CD14-positive monocyte (primary cell): Measurements from ENCODE around the gene GRIK4. TPM values are rescaled to one million over a fixed set of nuclear protein-coding genes. Genes with fewer than 3 reads are reported as not detected.

Experiments used
- DNase-seq, 3 donors: peaks; one replicate each; pipeline ENCODE4 v3.0.0-alpha.2; 2011 to 2022
- H2AFZ ChIP-seq: 2 replicates; pipeline ENCODE4 v1.6.0; 2012; ENCODE audit warnings: mild to moderate bottlenecking, low read depth, low read length, inconsistent platforms; ENCODE audit not compliant: insufficient read depth, poor library complexity, severe bottlenecking
- H3K27ac ChIP-seq, 2 donors: 1 replicate in 1 of 2; 2 replicates in 1 of 2; pipeline ENCODE4 v1.5.1; 2012 to 2013; ENCODE audit warnings: low read length in 2 of 2, control low read depth in 1 of 2, inconsistent platforms in 1 of 2, low read depth in 1 of 2, mild to moderate bottlenecking in 1 of 2
- H3K27me3 ChIP-seq, 2 donors: one replicate each; pipeline versions ENCODE4 v1.6.0 to v1.6.1; 2011 to 2013; ENCODE audit warnings: low read length in 2 of 2; ENCODE audit not compliant: control insufficient read depth in 2 of 2, insufficient read depth in 2 of 2
- H3K36me3 ChIP-seq, 2 donors: replicated peaks in 1 of 2; 1 replicate in 1 of 2; 2 replicates in 1 of 2; pipeline versions ENCODE4 v1.5.1 to v1.6.1; 2012 to 2013; ENCODE audit warnings: low read length in 2 of 2, control low read depth in 1 of 2, inconsistent platforms in 1 of 2, mild to moderate bottlenecking in 1 of 2; ENCODE audit not compliant: insufficient read depth in 2 of 2, control insufficient read depth in 1 of 2
- H3K4me1 ChIP-seq, 2 donors: 1 replicate in 1 of 2; 2 replicates in 1 of 2; pipeline versions ENCODE4 v1.5.1 to v1.6.1; 2012 to 2013; ENCODE audit warnings: low read length in 2 of 2, control low read depth in 1 of 2, inconsistent platforms in 1 of 2, mild to moderate bottlenecking in 1 of 2, moderate library complexity in 1 of 2; ENCODE audit not compliant: insufficient read depth in 2 of 2, control insufficient read depth in 1 of 2
- H3K4me2 ChIP-seq: replicated peaks from 2 replicates; pipeline ENCODE3; 2012; ENCODE audit warnings: low read length, moderate library complexity, mild to moderate bottlenecking; ENCODE audit not compliant: poor library complexity, severe bottlenecking; ENCODE audit errors: extremely low read depth
- H3K4me3 ChIP-seq, 3 experiments: fragments of 200-600 bp in 1 of 3; sonication (generic) in 1 of 3; replicated peaks in 1 of 3; 1 replicate in 2 of 3; 2 replicates in 1 of 3; pipeline ENCODE4 v1.5.1; 2011 to 2013; ENCODE audit warnings: low read length in 3 of 3, mild to moderate bottlenecking in 3 of 3, control low read depth in 2 of 3, low read depth in 2 of 3, inconsistent platforms in 1 of 3, moderate library complexity in 1 of 3
- H3K79me2 ChIP-seq: 2 replicates; pipeline ENCODE4 v1.6.0; 2012; ENCODE audit warnings: mild to moderate bottlenecking, control low read depth, inconsistent platforms, low read length, moderate library complexity; ENCODE audit not compliant: insufficient read depth
- H3K9ac ChIP-seq: 2 replicates; pipeline ENCODE4 v1.6.0; 2017; ENCODE audit warnings: low read length, mild to moderate bottlenecking; ENCODE audit not compliant: insufficient read depth, poor library complexity, severe bottlenecking
- H3K9me3 ChIP-seq, 2 donors: replicated peaks in 1 of 2; 1 replicate in 1 of 2; 2 replicates in 1 of 2; pipeline versions ENCODE4 v1.5.1 to v1.6.1; 2012 to 2013; ENCODE audit warnings: low read length in 2 of 2, control low read depth in 1 of 2; ENCODE audit not compliant: control insufficient read depth in 1 of 2, insufficient read depth in 1 of 2
- H4K20me1 ChIP-seq: 2 replicates; pipeline ENCODE4 v1.6.0; 2012; ENCODE audit warnings: mild to moderate bottlenecking, low read length, control low read depth, moderate library complexity; ENCODE audit not compliant: insufficient read depth
- H3K27ac Mint-ChIP-seq, 7 donors: one replicate each; pipeline ENCODE4 v1.8.0; 2020; ENCODE audit warnings: mild to moderate bottlenecking in 7 of 7, mixed read lengths in 7 of 7, moderate library complexity in 6 of 7, inconsistent platforms in 2 of 7
- H3K27me3 Mint-ChIP-seq, 3 donors: one replicate each; pipeline ENCODE4 v1.8.0; 2021 to 2022; ENCODE audit warnings: low read depth in 3 of 3, mild to moderate bottlenecking in 3 of 3, mixed read lengths in 3 of 3, moderate library complexity in 3 of 3, inconsistent platforms in 1 of 3
- H3K36me3 Mint-ChIP-seq, 2 donors: one replicate each; pipeline ENCODE4 v1.8.0; 2020; ENCODE audit warnings: mixed read lengths in 2 of 2, inconsistent platforms in 1 of 2, mild to moderate bottlenecking in 1 of 2
- H3K4me1 Mint-ChIP-seq: one replicate; pipeline ENCODE4 v1.8.0; 2020; ENCODE audit warnings: mild to moderate bottlenecking, mixed read lengths
- H3K4me3 Mint-ChIP-seq, 2 donors: one replicate each; pipeline ENCODE4 v1.8.0; 2020; ENCODE audit warnings: mild to moderate bottlenecking in 2 of 2, mixed read lengths in 2 of 2, moderate library complexity in 1 of 2
- H3K9me3 Mint-ChIP-seq, 7 donors: one replicate each; pipeline ENCODE4 v1.8.0; 2020 to 2022; ENCODE audit warnings: mixed read lengths in 7 of 7, mild to moderate bottlenecking in 6 of 7, moderate library complexity in 6 of 7, inconsistent platforms in 2 of 7
- CTCF ChIP-seq: fragments of 200-600 bp; IDR thresholded peaks from one replicate; pipeline ENCODE4 v1.8.0; 2022; ENCODE audit warnings: antibody characterized with exemption, mild to moderate bottlenecking
- WGBS: methylation state at CpG from one replicate; pipeline ENCODE4 v1.1.5; 2013; ENCODE audit warnings: missing lambda C conversion rate; ENCODE audit not compliant: insufficient coverage; 5-methylcytosine and 5-hydroxymethylcytosine counted together
- intact Hi-C, 2 donors: fragments of 100-400 bp; cut with micrococcal nuclease; formaldehyde crosslinking; loops; one replicate each; pipeline versions ENCODE4 v1.15.0 to v1.15.1; 2023
- polyA plus RNA-seq, 3 donors: library from polyadenylated mRNA; depleted of rRNA in 1 of 3; unstranded in 2 of 3; stranded (reverse) in 1 of 3; fragments of 300-500 nt in 2 of 3; fragments of >200 nt in 1 of 3; fragmentation: Illumina TruSeq in 2 of 3; gene quantifications; 1 replicate in 2 of 3; 2 replicates in 1 of 3; pipeline ENCODE4 v1.2.3, GENCODE V29; 2012 to 2021

The GRIK4 gene
- polyA plus RNA-seq, 3 donors = not detected

GRCh38 chr11:120625565-120625964, 114.0 kb downstream of the GRIK4 start:
- peaks cover 7% of the 10 kb centered on the region for H3K4me1 Mint-ChIP-seq
- H3K27me3 Mint-ChIP-seq = peaks cover 0 to 14% (median 4%) of the 10 kb centered on the region in 3 donors
- WGBS = no CpG with 5 or more reads among the region's 4 CpGs
- no peak for DNase-seq
- H3K4me3 Mint-ChIP-seq = no peak overlapping the region
- no peak overlapping the region for H3K27ac ChIP-seq
- no peak overlapping the region for H2AFZ ChIP-seq
- no peaks in the 10 kb centered on the region for H3K27me3 ChIP-seq
- intact Hi-C loops = no loop called here
- no peak overlapping the region for H3K27ac Mint-ChIP-seq
- H3K4me1 ChIP-seq = no peaks in the 10 kb centered on the region
- TF ChIP-seq CTCF = no peak
- H3K9me3 Mint-ChIP-seq = no peaks in the 10 kb centered on the region
- no peaks in the 10 kb centered on the region for H3K36me3 Mint-ChIP-seq
- no peak overlapping the region for H3K9ac ChIP-seq
- H3K79me2 ChIP-seq = no peaks in the 10 kb centered on the region
- H3K36me3 ChIP-seq = no peaks in the 10 kb centered on the region
- H3K4me2 ChIP-seq = no peak overlapping the region
- no peaks in the 10 kb centered on the region for H3K9me3 ChIP-seq
- no peak overlapping the region for H3K4me3 ChIP-seq
- H4K20me1 ChIP-seq = no peaks in the 10 kb centered on the region

GRCh38 chr11:120626791-120627190, 115.2 kb downstream of the GRIK4 start:
- H3K27ac Mint-ChIP-seq = no peak overlapping the region
- no peak for TF ChIP-seq CTCF
- intact Hi-C loops = no loop called here
- no peaks in the 10 kb centered on the region for H3K36me3 ChIP-seq
- H3K9me3 Mint-ChIP-seq = no peaks in the 10 kb centered on the region
- 80% methylated on average over 1 of the region's 7 CpGs for WGBS
- H2AFZ ChIP-seq = no peak overlapping the region
- no peaks in the 10 kb centered on the region for H4K20me1 ChIP-seq
- no peak overlapping the region for H3K4me2 ChIP-seq
- no peak overlapping the region for H3K4me3 Mint-ChIP-seq
- H3K4me1 ChIP-seq = no peaks in the 10 kb centered on the region
- no peak overlapping the region for H3K9ac ChIP-seq
- no peaks in the 10 kb centered on the region for H3K27me3 ChIP-seq
- DNase-seq = no peak
- no peak overlapping the region for H3K27ac ChIP-seq
- H3K4me1 Mint-ChIP-seq = peaks cover 7% of the 10 kb centered on the region
- no peaks in the 10 kb centered on the region for H3K36me3 Mint-ChIP-seq
- peaks cover 0 to 14% (median 4%) of the 10 kb centered on the region in 3 donors for H3K27me3 Mint-ChIP-seq
- no peak overlapping the region for H3K4me3 ChIP-seq
- H3K9me3 ChIP-seq = no peaks in the 10 kb centered on the region
- no peaks in the 10 kb centered on the region for H3K79me2 ChIP-seq
